ENCODE results near the gene FAM185A.

Gene FAM185A

DNA sequence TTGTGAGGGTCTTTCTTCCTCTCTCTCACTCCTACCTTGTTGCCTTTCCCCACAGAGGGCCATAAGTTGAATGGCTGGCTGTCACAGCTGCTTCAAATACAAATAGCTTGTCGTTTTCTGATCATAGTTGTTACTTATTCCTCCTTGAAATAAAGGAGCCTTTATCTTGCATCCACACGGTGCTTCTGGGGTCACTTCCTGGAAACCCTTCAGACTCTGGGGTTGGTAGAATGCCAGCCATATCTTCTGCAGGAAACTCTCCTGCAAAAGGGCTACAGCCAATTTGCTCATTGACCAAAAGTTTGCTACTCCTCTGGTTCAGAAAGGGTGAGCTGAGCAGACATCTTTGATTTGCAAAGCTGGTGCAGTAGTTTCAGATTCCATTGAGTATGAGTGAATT is 70.4 kb downstream of the FAM185A start:
- Histone ChIP-seq H4K20me1 (ENCODE audit: insufficient read depth, low read length) (no peaks in the 10 kb centered on the region), H2AFZ (ENCODE audit: low read depth, low read length) (no peak overlapping the region), H3K27me3 (ENCODE audit: insufficient read depth, low read length, poor library complexity) (no peaks in the 10 kb centered on the region), H3K4me1 (ENCODE audit: insufficient read depth, low read length) (no peaks in the 10 kb centered on the region), H3K9ac (ENCODE audit: low read depth, low read length) (no peak overlapping the region), H3K4me2 (ENCODE audit: insufficient read depth, low read length) (no peak overlapping the region), H3K27ac (ENCODE audit: low read length) (no peak overlapping the region), H3K79me2 (ENCODE audit: insufficient read depth, low read length) (no peaks in the 10 kb centered on the region), H3K36me3 (ENCODE audit: insufficient read depth, low read length) (no peaks in the 10 kb centered on the region), H3K9me3 (ENCODE audit: insufficient read depth, low read length, severe bottlenecking) (no peaks in the 10 kb centered on the region), H3K4me3 (ENCODE audit: low read depth in 1 of 2, low read length in 2 of 2) (no peak overlapping the region)
- TF ChIP-seq EZH2 (IDR thresholded peaks at IDR 0.05; ENCODE audit: borderline replicate concordance, low read depth, low read length, severe bottlenecking) (no peak), CTCF (IDR thresholded peaks at IDR 0.05; ENCODE audit: borderline replicate concordance, extremely low read depth, low read length, poor library complexity, severe bottlenecking) (no peak)
- DNase-seq (no peak), ATAC-seq (ENCODE audit: insufficient read depth, low read depth) (no peak)

DNA sequence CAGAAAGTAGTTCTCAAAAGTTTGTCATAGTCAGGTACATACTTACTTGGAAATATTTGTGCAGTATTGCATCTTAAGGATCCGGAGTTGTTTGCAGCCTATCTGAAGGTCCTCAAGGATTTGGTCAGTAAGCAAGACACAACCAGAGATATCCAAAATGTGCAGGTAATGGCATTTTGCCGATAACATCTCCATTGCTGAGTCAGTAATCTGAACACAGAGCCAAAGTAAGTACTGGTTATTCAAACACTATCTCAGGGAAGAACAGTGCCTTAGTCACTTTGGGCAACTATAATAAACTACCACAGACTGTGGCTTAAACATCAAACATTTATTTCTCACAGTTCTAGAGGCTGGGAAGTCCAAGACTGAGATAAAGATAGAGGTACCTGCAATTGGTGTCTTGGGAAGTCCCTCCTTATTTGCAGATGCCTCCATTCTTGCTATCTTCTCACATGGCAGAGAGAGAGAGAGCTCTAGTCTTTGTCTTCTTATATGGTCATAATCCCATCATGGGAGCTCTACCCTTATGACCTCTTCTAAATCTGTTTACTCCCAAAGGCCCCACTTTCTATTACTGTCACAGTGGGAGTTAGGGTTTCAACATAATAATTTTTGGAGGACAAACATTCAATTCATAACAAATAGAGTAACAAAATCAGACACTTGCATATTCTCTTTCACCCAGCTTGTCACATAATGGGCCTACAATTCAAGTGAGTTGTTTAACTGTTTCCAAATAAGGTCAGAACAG is 73.4 kb downstream of the FAM185A start:
- H3K4me3 ChIP-seq (ENCODE audit: low read depth in 1 of 2, low read length in 2 of 2), result no peak overlapping the region
- no peak overlapping the region for H3K9ac ChIP-seq (ENCODE audit: low read depth, low read length)
- no peak overlapping the region for H2AFZ ChIP-seq (ENCODE audit: low read depth, low read length)
- no peaks in the 10 kb centered on the region for H4K20me1 ChIP-seq (ENCODE audit: insufficient read depth, low read length)
- H3K27ac ChIP-seq (ENCODE audit: low read length), result no peak overlapping the region
- TF ChIP-seq CTCF (IDR thresholded peaks at IDR 0.05; ENCODE audit: borderline replicate concordance, extremely low read depth, low read length, poor library complexity, severe bottlenecking), result no peak
- no peak for TF ChIP-seq EZH2 (IDR thresholded peaks at IDR 0.05; ENCODE audit: borderline replicate concordance, low read depth, low read length, severe bottlenecking)
- ATAC-seq (ENCODE audit: insufficient read depth, low read depth) (no peak), DNase-seq (no peak)
- H3K4me2 ChIP-seq (ENCODE audit: insufficient read depth, low read length), result no peak overlapping the region
- no peaks in the 10 kb centered on the region for H3K9me3 ChIP-seq (ENCODE audit: insufficient read depth, low read length, severe bottlenecking)
- H3K36me3 ChIP-seq (ENCODE audit: insufficient read depth, low read length), result no peaks in the 10 kb centered on the region
- no peaks in the 10 kb centered on the region for H3K79me2 ChIP-seq (ENCODE audit: insufficient read depth, low read length)
- H3K27me3 ChIP-seq (ENCODE audit: insufficient read depth, low read length, poor library complexity), result no peaks in the 10 kb centered on the region
- no peaks in the 10 kb centered on the region for H3K4me1 ChIP-seq (ENCODE audit: insufficient read depth, low read length)

- Histone ChIP-seq H3K27me3 (ENCODE audit: insufficient read depth, low read length, poor library complexity) (no peaks in the 10 kb centered on the region), H4K20me1 (ENCODE audit: insufficient read depth, low read length) (no peaks in the 10 kb centered on the region), H3K79me2 (ENCODE audit: insufficient read depth, low read length) (no peaks in the 10 kb centered on the region), H3K27ac (ENCODE audit: low read length) (no peak overlapping the region), H2AFZ (ENCODE audit: low read depth, low read length) (no peak overlapping the region), H3K4me3 (ENCODE audit: low read depth in 1 of 2, low read length in 2 of 2) (no peak overlapping the region), H3K36me3 (ENCODE audit: insufficient read depth, low read length) (no peaks in the 10 kb centered on the region), H3K4me2 (ENCODE audit: insufficient read depth, low read length) (no peak overlapping the region), H3K4me1 (ENCODE audit: insufficient read depth, low read length) (no peaks in the 10 kb centered on the region), H3K9ac (ENCODE audit: low read depth, low read length) (no peak overlapping the region), H3K9me3 (ENCODE audit: insufficient read depth, low read length, severe bottlenecking) (no peaks in the 10 kb centered on the region)
- DNase-seq (no peak), ATAC-seq (ENCODE audit: insufficient read depth, low read depth) (no peak)
- TF ChIP-seq EZH2 (IDR thresholded peaks at IDR 0.05; ENCODE audit: borderline replicate concordance, low read depth, low read length, severe bottlenecking), result no peak
- no peak for TF ChIP-seq CTCF (IDR thresholded peaks at IDR 0.05; ENCODE audit: borderline replicate concordance, extremely low read depth, low read length, poor library complexity, severe bottlenecking)
These were observed 74.8 kb downstream of the FAM185A start for GRCh38 chr7:102823390-102824119.

All from DND-41 (cell line).